GM18519 (cell line): Measurements from ENCODE around the gene BMERB1.
"Not testable (repeated sequence)": the region's sequence is repeated elsewhere in the genome, so short reads cannot be mapped to it uniquely, and the experiment has no call there.

Experiments used
- ATAC-seq: cut with Tn5 transposase; IDR thresholded peaks from one replicate; pipeline ENCODE4 v1.9.1; 2021; ENCODE audit warnings: mild to moderate bottlenecking, moderate library complexity; ENCODE audit not compliant: unreplicated experiment, low FRiP score

Gene BMERB1

DNA sequence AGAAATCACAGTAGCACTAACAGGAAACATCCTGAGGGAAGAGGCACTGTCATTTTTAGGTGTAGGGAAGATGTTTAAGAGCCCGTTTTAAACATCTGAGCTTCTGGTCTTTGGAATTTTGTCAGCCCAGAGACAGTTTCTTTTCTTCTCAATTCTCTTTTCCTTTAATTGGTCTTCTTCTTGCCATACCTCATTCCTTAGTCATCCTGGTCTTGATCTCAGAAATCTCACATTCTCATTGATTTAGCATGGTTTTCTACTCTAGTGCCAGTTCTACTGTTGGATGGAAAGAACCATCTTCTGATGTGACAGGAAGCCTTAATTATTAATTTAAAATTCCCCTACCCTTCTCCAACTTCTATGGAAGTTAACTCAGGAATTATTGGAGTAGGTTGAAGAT is 25.4 kb downstream of the BMERB1 start:
- ATAC-seq: no peak

DNA sequence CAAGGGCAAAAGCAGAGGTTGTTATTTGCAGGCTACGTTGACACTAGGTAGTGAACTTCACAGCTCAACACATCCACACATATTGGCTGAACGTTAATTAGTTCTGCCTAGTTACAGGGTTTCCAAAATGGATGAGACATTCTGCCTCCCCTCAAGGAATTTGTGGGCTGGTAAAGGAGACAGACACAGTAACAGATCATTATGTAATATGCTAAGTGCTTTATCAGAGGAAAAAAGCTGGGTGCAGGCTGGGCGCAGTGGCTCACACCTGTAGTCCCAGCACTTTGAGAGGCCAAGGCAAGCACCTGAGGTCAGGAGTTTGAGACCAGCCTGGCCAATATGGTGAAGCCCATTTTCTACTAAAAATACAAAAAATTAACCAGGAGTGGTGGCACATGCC is 26.2 kb downstream of the BMERB1 start:
- no peak for ATAC-seq

DNA sequence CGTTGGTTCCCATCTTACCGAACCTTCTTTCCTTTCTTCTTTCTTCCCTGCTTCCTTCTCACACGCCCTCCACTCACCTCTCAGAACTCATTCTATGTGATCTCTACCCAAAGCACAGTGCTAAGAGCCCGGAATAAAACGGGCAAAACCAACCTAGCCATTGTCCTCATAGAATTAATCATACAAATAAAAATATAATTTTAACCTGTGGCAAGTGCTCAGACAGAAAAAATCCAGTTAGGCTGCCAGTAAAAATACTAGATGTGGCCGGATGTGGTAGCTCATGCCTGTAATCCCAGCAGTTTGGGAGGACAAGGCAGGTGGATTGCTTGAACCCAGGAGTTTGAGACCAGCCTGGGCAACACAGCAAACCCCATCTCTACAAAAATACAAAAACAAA is 27.0 kb downstream of the BMERB1 start:
- no peak for ATAC-seq

DNA sequence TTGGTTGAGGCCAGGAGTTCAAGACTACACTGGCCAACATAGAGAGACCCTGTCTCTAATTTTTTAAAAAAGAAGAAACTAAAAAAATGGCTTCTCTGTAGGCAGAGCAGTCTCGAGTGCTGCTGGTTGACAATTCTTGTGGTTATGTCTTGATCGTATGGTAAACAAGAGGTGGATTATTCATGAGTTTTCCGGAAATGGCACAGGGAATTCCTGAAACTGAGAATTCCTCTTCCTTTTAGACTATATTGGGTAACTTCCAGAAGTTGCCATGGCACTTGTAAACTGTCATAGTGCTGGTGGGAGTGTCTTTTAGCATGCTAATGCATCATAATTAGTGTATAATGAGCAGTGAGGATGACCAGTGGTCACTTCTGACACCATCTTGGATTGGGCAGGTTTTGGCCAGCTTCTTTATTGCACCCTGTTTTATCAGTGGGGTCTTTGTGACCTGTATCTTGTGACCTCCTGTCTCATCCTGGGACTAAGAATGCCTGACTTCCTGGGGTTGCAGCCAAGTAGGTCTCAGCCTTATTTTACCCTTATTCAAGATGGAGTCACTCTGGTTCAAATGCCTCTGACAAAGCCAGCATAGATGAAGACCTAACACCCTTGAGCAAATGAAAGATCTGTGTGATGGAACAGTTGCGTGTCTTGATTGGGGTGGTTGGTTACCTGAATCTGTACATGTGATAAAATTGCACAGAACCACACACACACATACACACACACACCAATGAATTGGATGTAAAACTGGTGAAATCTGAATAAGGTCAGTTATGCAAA is 30.2 kb downstream of the BMERB1 start:
- no peak for ATAC-seq

DNA sequence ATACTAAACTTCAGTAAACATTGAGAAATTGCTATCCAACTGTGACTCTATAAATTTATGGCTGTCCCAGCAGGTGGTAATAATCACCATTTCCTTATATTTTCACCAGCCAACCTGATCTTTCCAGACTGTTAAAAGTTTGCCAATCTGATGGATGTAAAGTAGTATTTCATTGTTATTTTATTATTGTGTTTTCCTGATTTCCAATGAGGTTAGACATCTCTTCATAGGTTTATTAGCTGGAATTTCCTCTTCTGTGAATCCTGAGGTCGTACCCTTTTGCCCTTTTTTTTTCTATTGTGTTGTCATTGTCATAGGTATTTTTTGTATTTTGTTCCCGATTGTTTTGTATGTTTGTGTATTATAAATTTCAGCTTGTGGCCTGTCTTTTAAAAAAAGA is 31.7 kb downstream of the BMERB1 start:
- ATAC-seq: no peak

DNA sequence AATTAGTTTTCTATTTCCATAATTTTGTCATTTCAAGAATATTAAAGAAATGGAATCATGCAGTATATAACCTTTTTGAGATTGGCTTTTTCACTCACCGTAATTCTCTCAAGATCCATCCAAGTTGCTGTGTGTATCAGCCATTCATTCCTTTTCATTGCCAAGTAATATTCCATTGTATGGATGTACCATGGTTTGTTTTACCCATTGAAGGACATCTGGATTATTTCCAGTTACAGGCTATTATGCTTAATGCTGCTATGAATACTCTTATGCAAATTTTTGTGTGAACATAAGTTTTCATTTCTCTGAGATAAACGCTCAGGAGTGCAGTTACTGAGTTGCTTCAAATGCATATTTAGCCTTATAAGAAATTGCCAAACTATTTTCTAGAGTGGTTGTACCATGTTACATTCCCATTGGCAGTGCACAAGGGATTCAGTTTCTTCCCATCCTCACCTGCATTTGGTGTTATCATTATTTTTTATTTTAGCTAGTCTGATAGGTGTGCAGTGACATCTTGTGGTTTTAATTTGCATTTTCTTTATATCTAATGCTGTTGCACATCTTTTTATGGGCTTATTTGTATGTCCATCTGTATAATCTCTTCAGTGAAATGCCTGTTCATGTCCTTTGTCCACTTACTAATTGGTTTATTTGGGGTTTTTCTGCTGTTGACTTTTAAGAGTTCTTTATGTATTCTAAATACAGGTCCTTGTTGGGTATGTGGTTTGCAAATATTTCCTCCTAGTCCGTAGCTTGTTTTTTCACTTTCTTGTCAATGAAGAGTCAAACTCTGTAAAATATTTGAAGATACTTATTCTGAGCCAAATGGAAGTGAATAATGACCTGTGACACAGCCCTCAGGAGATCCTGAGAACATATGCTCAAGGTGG is 32.7 kb downstream of the BMERB1 start:
- ATAC-seq: no peak

DNA sequence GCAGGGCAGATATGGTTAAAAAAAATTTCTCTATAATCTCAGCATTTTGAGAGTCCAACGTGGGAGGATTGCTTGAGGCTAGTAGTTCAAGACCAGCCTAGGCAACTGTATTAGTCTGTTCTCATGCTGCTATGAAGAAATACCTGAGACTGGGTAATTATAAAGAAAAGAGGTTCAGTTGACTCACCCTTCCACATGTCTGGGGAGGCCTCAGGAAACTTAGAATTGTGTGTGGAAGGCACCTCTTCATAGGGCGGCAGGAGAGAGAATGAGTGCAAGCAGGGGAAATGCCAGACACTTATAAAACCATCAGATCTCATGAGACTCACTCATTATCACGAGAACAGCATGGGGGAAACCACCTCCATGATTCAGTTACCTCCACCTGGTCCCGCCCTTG is 42.6 kb downstream of the BMERB1 start:
- not testable (repeated sequence) for ATAC-seq

DNA sequence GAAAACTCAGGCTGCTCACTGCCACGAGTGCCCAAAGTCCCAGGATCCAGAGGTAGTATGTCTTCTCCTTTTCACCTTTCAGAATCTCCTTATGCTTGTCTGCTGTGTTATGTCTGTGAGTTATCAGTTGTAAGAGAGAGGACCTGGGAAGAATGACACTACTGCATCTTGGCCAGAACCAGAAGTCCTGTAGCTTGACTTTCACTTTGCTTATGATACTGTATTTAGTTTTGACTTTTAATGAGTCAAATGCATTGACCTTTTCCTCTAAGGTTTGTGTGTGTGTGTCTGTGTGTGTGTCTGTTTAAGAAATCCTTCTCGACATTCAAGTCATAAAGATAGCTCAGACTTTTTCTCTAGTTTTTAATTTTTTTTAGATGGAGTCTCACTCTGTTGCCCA is 43.4 kb downstream of the BMERB1 start:
- ATAC-seq: no peak

DNA sequence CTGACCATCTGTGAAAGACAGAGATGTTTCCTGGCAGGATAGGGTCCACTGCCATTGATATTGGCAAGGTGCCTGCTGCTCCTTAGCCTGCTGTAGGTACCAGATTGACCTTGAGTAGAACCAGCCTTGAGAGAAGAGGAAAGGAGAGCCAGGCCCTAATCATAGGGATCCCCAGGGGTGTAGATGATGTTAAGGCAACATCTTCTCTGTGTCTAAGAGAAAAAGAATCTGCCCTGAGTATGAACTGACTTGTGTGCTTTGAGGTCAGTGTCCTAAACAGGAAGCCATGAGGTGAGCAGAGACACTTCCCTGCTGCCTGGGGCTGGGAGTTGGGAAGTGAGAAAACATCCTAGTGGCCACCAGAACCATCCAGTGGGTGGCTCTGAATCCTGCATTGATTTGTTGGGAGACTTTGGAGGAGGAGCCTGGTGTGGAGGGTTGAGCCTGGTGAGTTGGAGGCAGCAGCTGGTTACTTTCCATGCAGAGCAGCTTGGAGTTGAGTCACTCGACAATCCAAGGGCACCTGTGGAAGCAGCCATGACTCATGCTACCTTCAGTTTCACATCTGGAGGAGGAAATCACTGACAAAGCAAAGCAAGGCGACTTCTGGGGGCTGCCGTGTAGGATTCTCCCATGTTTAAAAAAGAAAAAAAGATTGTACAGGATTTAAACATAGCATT is 47.8 kb downstream of the BMERB1 start:
- no peak for ATAC-seq

DNA sequence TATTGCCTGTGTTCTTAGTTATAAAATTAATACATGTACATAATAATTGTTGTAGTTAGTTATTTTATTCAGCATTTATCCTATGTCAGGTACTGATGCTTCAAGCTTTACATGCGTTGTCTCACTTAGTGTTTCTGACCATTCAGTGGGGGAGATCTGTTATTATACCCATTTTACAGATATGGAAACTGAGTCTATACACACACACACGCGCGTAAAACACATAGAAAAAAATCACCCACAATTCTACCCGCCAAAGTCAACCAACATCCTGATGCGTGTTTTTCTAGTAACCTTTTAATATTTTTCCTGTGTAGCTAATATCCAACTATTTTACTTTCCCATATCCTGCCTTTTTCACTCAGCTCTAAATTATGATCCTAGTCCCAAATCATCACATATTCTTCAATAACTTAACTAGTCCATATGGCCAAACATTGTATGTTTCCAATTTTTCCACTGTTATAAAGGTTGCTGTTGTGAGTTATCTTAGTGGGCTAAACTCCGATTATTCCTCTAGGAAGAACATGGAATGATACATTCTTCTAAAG is 48.4 kb downstream of the BMERB1 start:
- ATAC-seq: no peak

DNA sequence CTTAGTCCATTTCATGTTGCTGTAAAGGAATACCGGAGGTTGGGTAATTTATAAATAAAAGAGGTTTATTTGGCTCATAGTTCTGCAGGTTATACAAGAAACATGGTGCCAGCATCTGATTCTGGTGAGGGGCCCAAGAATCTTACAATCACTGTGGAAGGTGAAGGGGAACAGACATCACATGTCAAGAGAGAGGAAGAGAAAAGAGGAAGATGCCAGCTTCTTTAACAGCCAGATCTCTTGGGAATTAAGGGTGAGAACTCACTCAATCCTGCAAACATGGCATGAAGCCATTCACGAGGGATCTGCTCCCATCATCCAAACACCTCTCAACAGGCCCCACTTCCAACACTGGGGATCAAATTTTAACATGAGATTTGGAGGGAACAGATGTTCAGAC is 49.5 kb downstream of the BMERB1 start:
- no peak for ATAC-seq

DNA sequence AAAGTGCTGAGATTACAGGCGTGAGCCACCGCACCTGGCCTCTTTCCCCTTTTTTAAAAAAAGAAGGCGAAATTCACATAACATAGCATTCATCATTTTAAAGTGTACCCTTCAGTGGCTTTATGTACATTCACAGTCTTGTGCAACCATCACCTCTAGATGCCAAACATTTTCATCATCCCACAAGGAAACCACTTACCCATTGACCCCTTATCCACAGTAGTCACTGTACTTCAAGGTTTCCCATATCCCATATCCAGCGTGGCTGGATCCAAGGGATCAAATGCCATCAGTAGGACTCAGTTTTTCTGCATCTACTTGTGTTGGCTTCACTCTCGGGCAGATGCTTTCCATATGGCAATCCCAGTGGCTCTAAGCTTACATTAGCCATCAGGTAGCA is 50.3 kb downstream of the BMERB1 start:
- no peak for ATAC-seq

DNA sequence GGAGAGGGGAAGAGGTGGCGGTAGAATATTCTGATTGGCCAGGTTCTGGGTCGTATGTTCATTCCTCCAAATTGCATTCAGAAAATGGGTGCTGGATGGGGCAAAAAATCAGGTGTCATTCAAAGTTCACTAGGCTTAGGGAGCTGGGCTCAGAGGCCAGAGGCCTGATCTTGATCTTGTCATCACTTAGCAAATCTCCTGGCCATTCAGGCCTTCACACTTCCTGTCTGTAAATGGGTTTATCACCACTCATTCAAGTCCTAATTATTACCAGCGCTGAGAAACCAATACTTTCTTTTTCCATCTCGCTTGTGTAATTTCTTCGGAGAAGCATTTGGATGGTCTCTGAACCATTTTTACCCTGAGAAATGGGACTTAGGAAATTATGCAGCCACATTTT is 50.8 kb downstream of the BMERB1 start:
- no peak for ATAC-seq

DNA sequence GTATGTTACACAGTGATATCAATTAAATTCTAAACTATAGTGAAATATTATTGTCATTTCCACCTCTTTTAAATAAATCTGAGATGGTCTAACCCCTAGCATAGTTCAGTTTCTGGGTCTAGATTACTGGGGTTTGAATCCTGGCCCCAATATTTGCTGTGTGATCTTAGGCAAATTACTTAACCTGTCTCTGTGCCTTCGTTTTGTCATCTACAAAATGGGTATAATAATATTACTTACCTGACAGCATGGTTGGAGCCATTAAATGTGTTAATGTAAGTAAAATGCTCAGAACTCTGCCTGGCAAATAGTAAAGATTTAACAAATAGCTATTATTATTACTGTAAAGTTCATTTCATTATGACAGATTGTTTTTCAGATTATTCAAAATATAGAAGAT is 52.3 kb downstream of the BMERB1 start:
- ATAC-seq: no peak

DNA sequence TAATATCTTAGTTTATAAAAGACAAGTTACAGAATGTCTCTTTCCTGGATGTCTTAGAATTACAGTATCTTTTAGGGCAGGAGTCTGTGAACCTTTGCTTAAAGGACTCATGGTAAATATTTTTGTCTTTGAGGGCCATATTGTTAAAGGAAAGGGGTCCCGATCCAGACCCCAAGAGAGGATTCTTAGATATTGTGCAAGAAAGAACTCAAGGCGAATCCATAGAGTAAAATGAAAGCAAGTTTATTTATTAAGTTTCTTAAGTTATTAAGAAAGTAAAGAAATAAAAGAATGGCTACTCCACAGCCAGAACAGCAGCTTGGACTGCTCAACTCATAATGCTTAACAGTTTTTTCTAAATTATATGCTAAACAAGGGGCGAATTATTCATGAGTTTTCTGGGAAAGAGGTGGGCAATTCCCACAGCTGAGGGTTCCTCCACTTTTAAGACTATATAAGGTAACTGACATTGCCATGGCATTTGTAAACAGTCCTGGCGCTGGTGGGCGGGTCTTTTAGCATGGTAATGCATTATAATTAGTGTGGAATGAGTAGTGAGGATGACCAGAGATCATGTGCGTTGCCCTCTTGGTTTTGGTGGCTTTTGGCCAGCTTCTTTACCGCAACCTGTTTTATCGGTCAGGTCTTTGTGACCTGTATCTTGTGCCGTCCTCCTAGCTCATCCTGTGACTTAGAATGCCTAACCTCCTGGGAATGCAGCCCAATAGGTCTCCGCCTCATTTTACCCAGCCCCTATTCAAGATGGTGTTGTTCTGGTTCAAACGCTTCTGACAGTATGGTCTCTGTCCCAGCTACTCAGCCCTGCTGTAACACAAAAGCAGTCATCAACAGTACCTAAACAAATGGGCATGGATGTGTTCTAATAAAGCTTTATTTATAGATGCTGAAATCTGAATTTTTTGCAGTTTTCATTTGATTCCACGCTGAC is 53.2 kb downstream of the BMERB1 start:
- no peak for ATAC-seq

DNA sequence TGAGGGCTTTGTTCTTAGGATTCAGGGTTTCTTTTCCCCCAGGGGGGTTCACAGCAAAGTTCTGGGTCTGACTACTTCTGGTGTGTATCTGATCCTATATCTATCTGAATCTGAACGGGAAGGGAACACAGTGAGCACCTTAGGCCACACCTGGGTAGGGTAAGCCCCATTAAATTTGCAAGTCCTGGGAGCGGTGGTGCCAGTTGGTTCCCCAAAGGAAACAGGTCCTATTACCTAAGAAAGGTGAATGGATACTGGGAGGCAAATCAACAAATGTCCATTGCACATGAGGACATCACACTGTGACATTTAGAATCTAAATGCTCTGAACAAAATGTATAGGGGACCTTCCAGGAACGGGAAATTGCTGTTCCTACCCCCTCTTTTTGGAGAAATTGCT is 54.6 kb downstream of the BMERB1 start:
- no peak for ATAC-seq

DNA sequence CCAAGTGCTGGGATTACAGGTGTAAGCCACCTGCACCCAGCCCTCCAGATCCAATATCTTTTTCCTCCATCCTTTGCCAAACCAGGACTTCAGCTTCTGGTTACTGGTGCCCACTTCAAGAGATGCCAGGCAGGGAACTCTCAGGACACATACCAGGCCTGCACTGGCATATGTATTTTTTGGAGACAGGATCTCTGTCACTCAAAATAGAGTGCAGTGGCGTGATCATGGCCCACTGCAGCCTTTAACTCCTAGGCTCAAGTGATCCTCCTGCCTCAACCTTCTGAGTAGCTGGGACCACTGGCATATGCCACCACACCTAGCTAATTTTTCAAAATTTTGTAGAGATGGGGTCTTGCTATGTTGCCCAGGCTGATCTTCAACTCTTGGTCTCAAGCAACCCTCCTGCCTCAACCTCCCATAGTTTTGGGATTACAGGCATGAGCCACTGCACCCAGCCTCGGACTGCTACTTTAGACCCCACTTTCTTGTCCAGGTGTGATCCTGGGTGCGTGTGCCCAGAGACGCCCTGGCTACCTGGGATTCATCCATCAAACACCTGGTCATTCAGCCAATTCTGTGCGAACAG is 55.8 kb downstream of the BMERB1 start:
- ATAC-seq: no peak

DNA sequence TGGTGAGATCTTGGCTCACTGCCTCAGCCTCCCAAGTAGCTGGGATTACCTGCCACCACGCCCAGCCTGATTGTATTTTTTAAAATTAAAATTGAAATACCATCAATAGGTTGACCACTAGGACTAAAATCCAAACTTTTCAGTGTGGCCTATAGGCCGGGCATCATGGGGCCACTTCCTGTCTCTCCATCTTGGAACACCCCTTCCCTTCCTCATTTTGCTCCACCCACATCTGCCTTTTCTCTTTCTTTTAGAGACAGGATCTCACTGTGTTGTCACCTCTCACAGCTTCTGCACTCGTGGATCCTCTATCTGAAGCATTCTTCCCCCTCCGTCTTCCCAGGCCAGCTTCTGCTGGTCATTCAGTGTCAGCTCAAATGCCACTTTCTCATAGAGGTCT is 57.0 kb downstream of the BMERB1 start:
- no peak for ATAC-seq

DNA sequence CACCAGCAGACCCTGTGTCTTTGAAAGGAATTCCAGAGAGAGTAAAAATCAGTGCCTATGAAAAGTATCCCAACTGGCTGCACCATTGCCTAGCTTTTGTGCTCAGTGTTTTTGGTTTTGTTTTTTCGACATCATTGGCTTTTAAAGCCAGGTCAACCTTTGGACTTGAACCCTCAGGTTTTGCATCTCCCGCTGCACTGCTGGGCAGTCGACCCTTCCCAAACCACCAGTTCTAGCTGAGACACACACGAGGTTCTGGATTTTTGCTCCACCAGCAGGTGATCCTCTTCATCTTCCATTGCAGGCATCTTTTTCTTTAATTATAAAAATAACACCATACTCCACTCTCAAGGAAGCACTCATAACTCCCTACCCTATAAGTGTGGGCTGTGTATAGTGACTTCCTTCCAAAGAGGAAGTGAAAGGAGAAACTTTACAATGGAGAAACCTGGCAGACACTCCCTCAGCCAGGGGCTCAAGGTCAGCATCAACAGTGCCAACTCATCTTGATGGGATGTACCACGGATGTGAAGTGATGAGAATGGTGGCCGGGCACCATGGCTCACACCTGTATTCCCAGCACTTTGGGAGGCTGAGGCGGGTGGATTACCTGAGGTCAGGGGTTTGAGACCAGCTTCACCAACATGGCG is 57.8 kb downstream of the BMERB1 start:
- ATAC-seq: no peak
